Epithelial cell of proximal tubule (primary cell): ENCODE results near the gene WDR77. TPM values are rescaled to one million over a fixed set of nuclear protein-coding genes. Genes with fewer than 3 reads are reported as not detected.

Experiments used
- DNase-seq: peaks from one replicate; pipeline ENCODE4 v3.0.0-alpha.2; 2011; ENCODE audit warnings: low read depth
- H3K4me3 ChIP-seq: 2 replicates; pipeline ENCODE4 v1.5.1; 2011; ENCODE audit warnings: low read depth, mild to moderate bottlenecking, low read length
- CTCF ChIP-seq: conservative IDR thresholded peaks from 2 replicates; pipeline ENCODE4 v1.5.1; 2012; ENCODE audit warnings: low read depth, mild to moderate bottlenecking, low read length
- total RNA-seq: library from RNA; depleted of rRNA; stranded (reverse); fragments of >200 nt; gene quantifications from 2 replicates; pipeline ENCODE4 v1.2.3, GENCODE V29; 2015

The WDR77 gene
- total RNA-seq, 1 donor from 2014 or later = 79.4 TPM

GRCh38 chr1:111422546-111423391 is 26.3 kb downstream of the WDR77 start:
- peak; percentile 38 for TF ChIP-seq CTCF
- peak; percentile 80 for DNase-seq
- peak overlapping the region; percentile 21 for H3K4me3 ChIP-seq

- DNase-seq = no peak
- no peak for TF ChIP-seq CTCF
- no peak overlapping the region for H3K4me3 ChIP-seq
Measured at GRCh38 chr1:111420377-111420776, 28.7 kb downstream of the WDR77 start.

GRCh38 chr1:111419037-111419436 is 30.0 kb downstream of the WDR77 start:
- H3K4me3 ChIP-seq = no peak overlapping the region
- DNase-seq = no peak
- TF ChIP-seq CTCF = no peak

- DNase-seq = no peak
- H3K4me3 ChIP-seq = no peak overlapping the region
- no peak for TF ChIP-seq CTCF
Measured at GRCh38 chr1:111417755-111418154, 31.3 kb downstream of the WDR77 start.

- TF ChIP-seq CTCF = no peak
- DNase-seq = no peak
- H3K4me3 ChIP-seq = no peak overlapping the region
Measured at GRCh38 chr1:111415461-111415860, 33.6 kb downstream of the WDR77 start.

- no peak for DNase-seq
- no peak for TF ChIP-seq CTCF
- no peak overlapping the region for H3K4me3 ChIP-seq
Measured at GRCh38 chr1:111414756-111415155, 34.3 kb downstream of the WDR77 start.

GRCh38 chr1:111412839-111413238 is 36.2 kb downstream of the WDR77 start:
- TF ChIP-seq CTCF = no peak
- no peak overlapping the region for H3K4me3 ChIP-seq
- DNase-seq = no peak
